ENCODE data around the gene DCP1A. TPM values are rescaled to one million over a fixed set of nuclear protein-coding genes. Genes with fewer than 3 reads are reported as not detected.

Gene DCP1A
- total RNA-seq, 1 experiment from 2014 or later: 32.9 TPM

- H3K27me3 Mint-ChIP-seq (ENCODE audit: insufficient read depth, unreplicated experiment): no peaks in the 10 kb centered on the region
- H3K4me3 Mint-ChIP-seq (ENCODE audit: unreplicated experiment): no peak overlapping the region
- Histone ChIP-seq H3K4me3 (ENCODE audit: low read depth, low read length) (no peak overlapping the region), H3K9me3 (no peaks in the 10 kb centered on the region), H3K4me1 (peaks cover 13% of the 10 kb centered on the region; the same call in 1 of the 2 replicates), H3K36me3 (ENCODE audit: control insufficient read depth, insufficient read depth, low read length) (0 out of 2 replicates have a peak, but pooled peaks cover 2% of the 10 kb centered on the region), H3K27me3 (replicated peaks; ENCODE audit: control insufficient read depth, insufficient read depth, low read length) (no peaks in the 10 kb centered on the region)
- no TSS peak for BruUV-seq (replicated peaks)
- no peak for DNase-seq
- TF ChIP-seq CTCF (IDR thresholded peaks at IDR 0.05; ENCODE audit: insufficient read depth in 1 of 2, low read depth in 1 of 2, low read length in 1 of 2, severe bottlenecking in 1 of 2, unreplicated experiment in 1 of 2): no peak
- POLR2A ChIA-PET: no interaction called here
- peaks cover 53% of the 10 kb centered on the region for H3K36me3 Mint-ChIP-seq (ENCODE audit: insufficient read depth, unreplicated experiment)
- no peaks in the 10 kb centered on the region for H3K9me3 Mint-ChIP-seq (ENCODE audit: unreplicated experiment)
- intact Hi-C loops (cut with micrococcal nuclease; ENCODE audit: unreplicated experiment): no loop called here
- H3K27ac Mint-ChIP-seq (ENCODE audit: unreplicated experiment): no peak overlapping the region
- CTCF ChIA-PET: interaction anchor here (1.2 kb wide), 1 partner anchor 14 kb away, joined by 3 read pairs; no protein-coding TSS in a partner anchor
- peaks cover 15% of the 10 kb centered on the region for H3K4me1 Mint-ChIP-seq (ENCODE audit: low read depth, unreplicated experiment)
Measured at GRCh38 chr3:53243785-53244184, 103.6 kb downstream of the DCP1A start.

GRCh38 chr3:53243165-53243564, 104.2 kb downstream of the DCP1A start:
- intact Hi-C loops (cut with micrococcal nuclease; ENCODE audit: unreplicated experiment): no loop called here
- 0 out of 2 replicates have a peak, but pooled peaks cover 2% of the 10 kb centered on the region for H3K36me3 ChIP-seq (ENCODE audit: control insufficient read depth, insufficient read depth, low read length)
- ChIA-PET CTCF (no interaction called here), POLR2A (no interaction called here)
- H3K27me3 Mint-ChIP-seq (ENCODE audit: insufficient read depth, unreplicated experiment): no peaks in the 10 kb centered on the region
- no peak overlapping the region for H3K4me3 ChIP-seq (ENCODE audit: low read depth, low read length)
- H3K9me3 ChIP-seq: no peaks in the 10 kb centered on the region
- no TSS peak for BruUV-seq (replicated peaks)
- peaks cover 21% of the 10 kb centered on the region for H3K4me1 Mint-ChIP-seq (ENCODE audit: low read depth, unreplicated experiment)
- H3K4me3 Mint-ChIP-seq (ENCODE audit: unreplicated experiment): no peak overlapping the region
- peaks cover 18% of the 10 kb centered on the region; the same call in 1 of the 2 replicates for H3K4me1 ChIP-seq
- TF ChIP-seq CTCF (IDR thresholded peaks at IDR 0.05; ENCODE audit: insufficient read depth in 1 of 2, low read depth in 1 of 2, low read length in 1 of 2, severe bottlenecking in 1 of 2, unreplicated experiment in 1 of 2): no peak
- H3K9me3 Mint-ChIP-seq (ENCODE audit: unreplicated experiment): no peaks in the 10 kb centered on the region
- H3K36me3 Mint-ChIP-seq (ENCODE audit: insufficient read depth, unreplicated experiment): peaks cover 57% of the 10 kb centered on the region
- DNase-seq: no peak
- no peak overlapping the region for H3K27ac Mint-ChIP-seq (ENCODE audit: unreplicated experiment)
- H3K27me3 ChIP-seq (replicated peaks; ENCODE audit: control insufficient read depth, insufficient read depth, low read length): no peaks in the 10 kb centered on the region

- peaks cover 57% of the 10 kb centered on the region for H3K36me3 Mint-ChIP-seq (ENCODE audit: insufficient read depth, unreplicated experiment)
- Histone ChIP-seq H3K4me3 (ENCODE audit: low read depth, low read length) (no peak overlapping the region), H3K9me3 (no peaks in the 10 kb centered on the region), H3K36me3 (ENCODE audit: control insufficient read depth, insufficient read depth, low read length) (0 out of 2 replicates have a peak, but pooled peaks cover 2% of the 10 kb centered on the region), H3K4me1 (peaks cover 17% of the 10 kb centered on the region), H3K27me3 (replicated peaks; ENCODE audit: control insufficient read depth, insufficient read depth, low read length) (no peaks in the 10 kb centered on the region)
- ChIA-PET CTCF (no interaction called here), POLR2A (no interaction called here)
- no peaks in the 10 kb centered on the region for H3K27me3 Mint-ChIP-seq (ENCODE audit: insufficient read depth, unreplicated experiment)
- no peak for DNase-seq
- H3K27ac Mint-ChIP-seq (ENCODE audit: unreplicated experiment): no peak overlapping the region
- peaks cover 20% of the 10 kb centered on the region for H3K4me1 Mint-ChIP-seq (ENCODE audit: low read depth, unreplicated experiment)
- no peak for TF ChIP-seq CTCF (IDR thresholded peaks at IDR 0.05; ENCODE audit: insufficient read depth in 1 of 2, low read depth in 1 of 2, low read length in 1 of 2, severe bottlenecking in 1 of 2, unreplicated experiment in 1 of 2)
- H3K4me3 Mint-ChIP-seq (ENCODE audit: unreplicated experiment): no peak overlapping the region
- no peaks in the 10 kb centered on the region for H3K9me3 Mint-ChIP-seq (ENCODE audit: unreplicated experiment)
- no TSS peak for BruUV-seq (replicated peaks)
- intact Hi-C loops (cut with micrococcal nuclease; ENCODE audit: unreplicated experiment): no loop called here
Measured at GRCh38 chr3:53242642-53243041, 104.7 kb downstream of the DCP1A start.
